LNCaP clone FGC (cell line): Measurements from ENCODE around the gene PCTP.

Source experiments
- DNase-seq: peaks from one replicate; pipeline ENCODE4 v3.0.0-alpha.2; 2011; ENCODE audit warnings: low read depth
- H3K4me3 ChIP-seq: 2 replicates; pipeline ENCODE4 v1.5.1; 2011; ENCODE audit warnings: mild to moderate bottlenecking, low read depth, low read length, control low read depth
- CTCF ChIP-seq: IDR thresholded peaks from 2 replicates; pipeline ENCODE4 v1.5.1; 2012; ENCODE audit warnings: mild to moderate bottlenecking; ENCODE audit not compliant: control insufficient read depth, insufficient read depth; ENCODE audit errors: extremely low read depth

The PCTP gene

DNA sequence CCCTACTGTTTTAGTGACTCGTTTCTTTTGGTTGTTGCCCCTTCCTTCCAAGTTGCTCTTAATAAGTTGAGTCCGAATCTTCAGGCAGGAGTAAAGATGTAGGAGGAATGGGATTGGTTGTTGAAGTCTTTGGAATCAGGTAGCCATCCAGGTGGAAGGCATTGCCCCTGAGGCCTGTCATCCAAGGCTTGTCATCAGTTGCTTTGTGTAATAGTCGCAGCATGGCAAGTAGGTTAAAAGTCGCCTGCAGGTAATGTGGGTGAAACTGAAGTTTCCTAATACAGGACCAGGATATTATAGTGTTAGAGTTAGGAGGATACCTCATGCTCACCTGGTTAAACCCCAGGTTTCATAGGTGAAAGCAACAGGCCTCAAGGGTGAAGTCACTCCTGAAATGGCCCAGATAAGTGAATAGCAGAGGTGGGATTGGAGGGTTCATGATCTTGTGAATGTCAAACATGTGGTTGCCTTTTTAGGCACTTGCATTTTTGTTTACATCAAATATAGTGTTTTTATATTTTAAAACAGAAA, 934 bp downstream of the PCTP start:
- TF ChIP-seq CTCF, result no peak
- H3K4me3 ChIP-seq, result peak overlapping the region; percentile 74
- no peak for DNase-seq

- H3K4me3 ChIP-seq, result no peak overlapping the region
- no peak for DNase-seq
- no peak for TF ChIP-seq CTCF
Observed at GRCh38 chr17:55756689-55757088, 5.8 kb downstream of the PCTP start.

DNA sequence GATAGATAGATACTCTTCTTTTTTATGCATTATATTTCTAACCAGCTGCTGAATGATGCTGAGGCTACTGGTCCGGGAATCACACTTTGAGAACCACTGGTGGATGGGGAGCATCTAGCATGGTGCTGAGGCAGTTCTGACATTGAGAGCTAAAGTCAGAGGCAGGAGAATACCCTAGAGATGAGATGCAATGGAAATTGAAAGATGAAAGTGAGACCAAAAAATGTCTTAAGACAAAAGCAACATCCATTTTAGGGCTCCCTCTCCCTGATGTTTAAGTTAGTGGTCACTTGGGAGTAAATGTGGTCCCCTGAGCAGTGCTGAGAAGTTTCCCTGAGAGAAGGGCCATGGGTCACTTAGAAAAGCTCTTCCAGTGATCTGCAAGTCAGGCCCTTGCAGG, 6.8 kb downstream of the PCTP start:
- H3K4me3 ChIP-seq, result no peak overlapping the region
- DNase-seq, result no peak
- no peak for TF ChIP-seq CTCF

- no peak for DNase-seq
- TF ChIP-seq CTCF, result no peak
- H3K4me3 ChIP-seq, result no peak overlapping the region
Observed at GRCh38 chr17:55758171-55758570, 7.3 kb downstream of the PCTP start.

DNA sequence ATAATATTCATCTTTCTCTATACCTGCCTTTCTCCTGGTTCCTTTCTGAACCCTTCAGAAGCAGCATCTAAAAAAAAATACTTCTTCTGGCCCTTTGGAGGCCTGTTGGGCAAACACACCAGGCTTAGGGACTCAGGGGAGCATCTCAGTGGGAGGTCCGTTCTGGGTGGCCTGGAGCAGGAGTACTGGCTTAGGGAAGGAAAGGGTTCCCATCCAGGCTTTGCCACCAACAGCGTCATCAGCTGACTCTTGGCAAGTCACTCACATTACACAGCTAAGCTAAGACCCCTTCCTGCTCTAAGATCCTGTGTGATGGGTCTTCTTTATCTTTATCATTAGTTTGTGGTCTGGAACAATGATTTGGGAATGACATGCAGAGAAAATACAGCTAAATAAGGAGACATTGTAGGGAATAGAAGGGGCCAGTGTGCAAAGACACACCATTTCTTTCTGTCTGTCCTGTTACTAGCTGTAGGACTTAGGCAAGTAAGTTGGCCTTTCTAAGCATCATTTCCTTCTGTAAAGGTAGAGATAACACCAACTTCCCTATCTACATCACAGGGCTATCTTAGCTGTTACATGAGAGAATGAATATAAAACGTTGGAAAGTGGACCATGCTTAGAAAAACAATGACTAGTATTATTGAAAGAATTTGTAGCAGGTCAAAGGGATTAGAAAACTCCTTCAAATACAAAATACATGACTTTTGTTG, 9.9 kb downstream of the PCTP start:
- DNase-seq, result no peak

DNA sequence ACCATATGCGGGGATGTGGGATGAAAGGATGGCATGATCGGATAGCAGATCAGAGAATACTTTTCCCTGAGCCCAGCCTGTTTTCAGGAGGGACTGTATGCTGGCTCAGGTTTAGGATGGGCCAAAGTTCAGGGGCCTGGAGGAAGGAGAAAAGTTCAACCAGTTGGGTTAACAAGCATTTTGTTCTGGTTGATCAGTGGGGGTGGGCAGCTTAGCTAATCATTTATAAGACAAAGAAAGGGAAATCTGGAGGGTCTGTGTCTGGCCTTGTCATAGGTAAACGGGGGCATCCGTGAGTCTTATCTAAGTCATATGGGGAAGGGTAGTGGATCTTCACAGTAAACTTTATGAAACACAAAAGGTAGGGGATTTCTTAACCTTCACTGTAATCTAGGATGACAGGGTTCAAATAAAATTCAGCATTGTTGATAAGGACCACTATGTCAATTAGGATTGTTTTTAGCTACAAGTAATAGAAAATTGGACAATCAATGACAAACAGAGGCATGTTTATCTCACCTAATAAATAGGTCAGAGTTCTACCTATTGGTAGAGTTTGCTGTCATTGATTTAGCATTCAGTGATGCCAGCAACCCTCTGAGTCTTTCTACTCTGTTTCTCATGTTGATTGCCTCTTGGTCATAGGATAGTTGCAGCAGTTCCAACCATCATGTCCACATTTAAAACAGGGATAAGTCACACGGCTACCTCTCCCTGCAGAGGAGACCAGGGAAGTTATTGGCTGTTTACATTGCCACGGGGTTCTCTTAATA, 11.4 kb downstream of the PCTP start:
- TF ChIP-seq CTCF, result no peak
- DNase-seq, result no peak
- no peak overlapping the region for H3K4me3 ChIP-seq

More for the DNA sequence above, 9.9 kb downstream of the PCTP start:
- H3K4me3 ChIP-seq, result no peak overlapping the region
- TF ChIP-seq CTCF, result no peak
